GM12891 (cell line): Measurements from ENCODE around the gene SLC9C2.

ENCODE experiments used
- POLR2A ChIP-seq: IDR thresholded peaks from 2 replicates; pipeline ENCODE4 v1.6.1; 2011; ENCODE audit warnings: low read depth, low read length, control low read depth
- POLR2AphosphoS5 ChIP-seq: IDR thresholded peaks from 2 replicates; pipeline ENCODE4 v1.6.1; 2011; ENCODE audit warnings: low read depth, low read length, control low read depth
- TAF1 ChIP-seq: IDR thresholded peaks from 2 replicates; pipeline ENCODE4 v1.6.1; 2011; ENCODE audit warnings: low read depth, low read length, control low read depth

- TF ChIP-seq POLR2A (no peak), TAF1 (no peak), POLR2AphosphoS5 (no peak)
These were observed 114.9 kb downstream of the SLC9C2 start for GRCh38 chr1:173488001-173488400.
